Measurements from ENCODE around the gene BTBD3.

The BTBD3 gene

GRCh38 chr20:11917663-11918062 is at the start of gene BTBD3:
TSS of gene BTBD3 (plus strand) at chr20:11917893. CDS start at chr20:11918276, 383 bp downstream.
- DNase-seq (ENCODE audit: low read depth): peak; percentile 19

GRCh38 chr20:11869641-11870040 is 48.1 kb upstream of the BTBD3 start:
- no peak for DNase-seq (ENCODE audit: low read depth)

- DNase-seq (ENCODE audit: low read depth): no peak
Measured at GRCh38 chr20:11870411-11870810, 47.3 kb upstream of the BTBD3 start.

GRCh38 chr20:11876555-11876954 is 41.1 kb upstream of the BTBD3 start:
- DNase-seq (ENCODE audit: low read depth): no peak

GRCh38 chr20:11880680-11881079 is 37.0 kb upstream of the BTBD3 start:
- no peak for DNase-seq (ENCODE audit: low read depth)

GRCh38 chr20:11881449-11881848 is 36.2 kb upstream of the BTBD3 start:
- DNase-seq (ENCODE audit: low read depth): no peak

GRCh38 chr20:11882651-11883050 is 35.0 kb upstream of the BTBD3 start:
- no peak for DNase-seq (ENCODE audit: low read depth)

- DNase-seq (ENCODE audit: low read depth): no peak
Measured at GRCh38 chr20:11888648-11889047, 29.0 kb upstream of the BTBD3 start.

GRCh38 chr20:11890331-11891076 is 27.2 kb upstream of the BTBD3 start:
- peak; percentile 53 for DNase-seq (ENCODE audit: low read depth)

- DNase-seq (ENCODE audit: low read depth): no peak
Measured at GRCh38 chr20:11891077-11891775, 26.5 kb upstream of the BTBD3 start.

GRCh38 chr20:11891776-11892545 is 25.7 kb upstream of the BTBD3 start:
- DNase-seq (ENCODE audit: low read depth): no peak

- no peak for DNase-seq (ENCODE audit: low read depth)
Measured at GRCh38 chr20:11894062-11894461, 23.6 kb upstream of the BTBD3 start.

- no peak for DNase-seq (ENCODE audit: low read depth)
Measured at GRCh38 chr20:11895861-11896387, 21.8 kb upstream of the BTBD3 start.

GRCh38 chr20:11901127-11901526 is 16.6 kb upstream of the BTBD3 start:
- peak; percentile 85 for DNase-seq (ENCODE audit: low read depth)

GRCh38 chr20:11902285-11902697 is 15.4 kb upstream of the BTBD3 start:
- DNase-seq (ENCODE audit: low read depth): peak; percentile 56

- no peak for DNase-seq (ENCODE audit: low read depth)
Measured at GRCh38 chr20:11905460-11906179, 12.1 kb upstream of the BTBD3 start.

GRCh38 chr20:11906626-11907480 is 10.8 kb upstream of the BTBD3 start:
- no peak for DNase-seq (ENCODE audit: low read depth)

GRCh38 chr20:11907621-11908020 is 10.1 kb upstream of the BTBD3 start:
- no peak for DNase-seq (ENCODE audit: low read depth)

- no peak for DNase-seq (ENCODE audit: low read depth)
Measured at GRCh38 chr20:11912013-11912658, 5.6 kb upstream of the BTBD3 start.

- no peak for DNase-seq (ENCODE audit: low read depth)
Measured at GRCh38 chr20:11912659-11913415, 4.9 kb upstream of the BTBD3 start.
